ENCODE data around the gene WNK4. TPM values are rescaled to one million over a fixed set of nuclear protein-coding genes. Genes with fewer than 3 reads are reported as not detected.

WNK4 gene
- total RNA-seq, 1 experiment from 2014 or later, result 1.5 TPM

DNA sequence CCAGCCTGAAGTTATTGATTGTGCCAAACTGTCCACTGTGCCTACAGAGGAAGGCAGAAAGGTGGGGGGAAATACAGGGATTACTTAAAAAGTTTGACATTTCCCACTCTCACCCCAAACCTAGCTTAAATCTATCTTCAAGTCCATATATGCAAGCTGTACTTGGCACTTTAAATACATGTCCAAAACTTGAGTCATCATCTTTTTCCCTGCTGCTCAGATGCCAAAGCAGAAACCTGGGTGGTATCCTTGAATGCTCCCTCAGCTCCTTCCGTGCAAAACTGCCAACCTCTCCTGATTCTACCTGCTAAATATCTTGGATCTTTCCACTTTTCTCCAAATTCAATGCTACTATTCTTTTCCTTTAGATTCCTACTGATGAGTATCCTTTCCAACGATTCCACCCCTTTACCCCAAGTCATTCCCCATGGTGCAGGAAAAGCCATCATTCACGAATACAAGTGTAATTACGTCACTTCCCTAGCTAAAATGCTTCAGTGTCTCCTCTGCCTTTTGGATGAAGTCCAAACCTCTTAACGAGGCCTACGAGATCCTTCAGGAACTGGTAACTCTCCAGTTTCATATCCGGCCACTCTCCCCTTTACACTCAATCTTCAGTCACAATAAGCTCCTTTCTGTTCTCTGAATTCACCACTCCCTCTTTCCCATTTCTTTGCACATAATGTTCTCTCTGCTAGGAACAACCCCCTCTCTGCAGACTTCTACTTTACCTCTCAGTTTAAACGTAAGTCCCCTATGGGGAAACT, 34.4 kb downstream of the WNK4 start:
- Mint-ChIP-seq H3K9me3 (no peaks in the 10 kb centered on the region), H3K4me3 (no peak overlapping the region), H3K36me3 (peaks cover 68% of the 10 kb centered on the region), H3K27me3 (ENCODE audit: low read depth) (no peaks in the 10 kb centered on the region), H3K27ac (no peak overlapping the region), H3K4me1 (no peaks in the 10 kb centered on the region)
- ATAC-seq (no peak), DNase-seq (ENCODE audit: low spot score) (no peak)
- ChIA-PET POLR2A (interaction anchor here (0.7 kb wide), 1 partner anchor 9 kb away, joined by 3 read pairs; the partner anchor contains the start of gene BECN1), CTCF (interaction anchor here (2.4 kb wide), 1 partner anchor 10 kb away, joined by 12 read pairs; the partner anchor contains the start of gene BECN1)
- TF ChIP-seq ZNF532 (CRISPR knock-in tag; IDR thresholded peaks at IDR 0.05; ENCODE audit: borderline replicate concordance) (no peak), ZBTB43 (CRISPR knock-in tag; IDR thresholded peaks at IDR 0.05) (no peak), RELA (CRISPR knock-in tag; IDR thresholded peaks at IDR 0.05; ENCODE audit: borderline replicate concordance) (no peak), NFE2L1 (CRISPR knock-in tag; IDR thresholded peaks at IDR 0.05) (no peak), FOXK1 (CRISPR knock-in tag; IDR thresholded peaks at IDR 0.05) (no peak), ZNF396 (CRISPR knock-in tag; IDR thresholded peaks at IDR 0.05; ENCODE audit: borderline replicate concordance) (no peak), USF2 (CRISPR knock-in tag; IDR thresholded peaks at IDR 0.05) (no peak), ZNF121 (CRISPR knock-in tag; IDR thresholded peaks at IDR 0.05) (no peak), PRRX2 (CRISPR knock-in tag; IDR thresholded peaks at IDR 0.05) (no peak), MXD4 (CRISPR knock-in tag; IDR thresholded peaks at IDR 0.05; ENCODE audit: borderline replicate concordance) (no peak), MYBL2 (CRISPR knock-in tag; IDR thresholded peaks at IDR 0.05) (no peak), CBFB (CRISPR knock-in tag; IDR thresholded peaks at IDR 0.05; ENCODE audit: low read depth) (no peak), GABPB1 (CRISPR knock-in tag; IDR thresholded peaks at IDR 0.05) (no peak)
- TF ChIP-seq, protein P1, sequence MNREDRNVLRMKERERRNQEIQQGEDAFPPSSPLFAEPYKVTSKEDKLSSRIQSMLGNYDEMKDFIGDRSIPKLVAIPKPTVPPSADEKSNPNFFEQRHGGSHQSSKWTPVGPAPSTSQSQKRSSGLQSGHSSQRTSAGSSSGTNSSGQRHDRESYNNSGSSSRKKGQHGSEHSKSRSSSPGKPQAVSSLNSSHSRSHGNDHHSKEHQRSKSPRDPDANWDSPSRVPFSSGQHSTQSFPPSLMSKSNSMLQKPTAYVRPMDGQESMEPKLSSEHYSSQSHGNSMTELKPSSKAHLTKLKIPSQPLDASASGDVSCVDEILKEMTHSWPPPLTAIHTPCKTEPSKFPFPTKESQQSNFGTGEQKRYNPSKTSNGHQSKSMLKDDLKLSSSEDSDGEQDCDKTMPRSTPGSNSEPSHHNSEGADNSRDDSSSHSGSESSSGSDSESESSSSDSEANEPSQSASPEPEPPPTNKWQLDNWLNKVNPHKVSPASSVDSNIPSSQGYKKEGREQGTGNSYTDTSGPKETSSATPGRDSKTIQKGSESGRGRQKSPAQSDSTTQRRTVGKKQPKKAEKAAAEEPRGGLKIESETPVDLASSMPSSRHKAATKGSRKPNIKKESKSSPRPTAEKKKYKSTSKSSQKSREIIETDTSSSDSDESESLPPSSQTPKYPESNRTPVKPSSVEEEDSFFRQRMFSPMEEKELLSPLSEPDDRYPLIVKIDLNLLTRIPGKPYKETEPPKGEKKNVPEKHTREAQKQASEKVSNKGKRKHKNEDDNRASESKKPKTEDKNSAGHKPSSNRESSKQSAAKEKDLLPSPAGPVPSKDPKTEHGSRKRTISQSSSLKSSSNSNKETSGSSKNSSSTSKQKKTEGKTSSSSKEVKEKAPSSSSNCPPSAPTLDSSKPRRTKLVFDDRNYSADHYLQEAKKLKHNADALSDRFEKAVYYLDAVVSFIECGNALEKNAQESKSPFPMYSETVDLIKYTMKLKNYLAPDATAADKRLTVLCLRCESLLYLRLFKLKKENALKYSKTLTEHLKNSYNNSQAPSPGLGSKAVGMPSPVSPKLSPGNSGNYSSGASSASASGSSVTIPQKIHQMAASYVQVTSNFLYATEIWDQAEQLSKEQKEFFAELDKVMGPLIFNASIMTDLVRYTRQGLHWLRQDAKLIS (CRISPR knock-in tag; IDR thresholded peaks at IDR 0.05; ENCODE audit: borderline replicate concordance), result no peak
- TF ChIP-seq, protein P2, sequence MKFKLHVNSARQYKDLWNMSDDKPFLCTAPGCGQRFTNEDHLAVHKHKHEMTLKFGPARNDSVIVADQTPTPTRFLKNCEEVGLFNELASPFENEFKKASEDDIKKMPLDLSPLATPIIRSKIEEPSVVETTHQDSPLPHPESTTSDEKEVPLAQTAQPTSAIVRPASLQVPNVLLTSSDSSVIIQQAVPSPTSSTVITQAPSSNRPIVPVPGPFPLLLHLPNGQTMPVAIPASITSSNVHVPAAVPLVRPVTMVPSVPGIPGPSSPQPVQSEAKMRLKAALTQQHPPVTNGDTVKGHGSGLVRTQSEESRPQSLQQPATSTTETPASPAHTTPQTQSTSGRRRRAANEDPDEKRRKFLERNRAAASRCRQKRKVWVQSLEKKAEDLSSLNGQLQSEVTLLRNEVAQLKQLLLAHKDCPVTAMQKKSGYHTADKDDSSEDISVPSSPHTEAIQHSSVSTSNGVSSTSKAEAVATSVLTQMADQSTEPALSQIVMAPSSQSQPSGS (CRISPR knock-in tag; IDR thresholded peaks at IDR 0.05; ENCODE audit: borderline replicate concordance, low read depth), result no peak
